Panc1 (cell line): Measurements from ENCODE around the gene PLPP4. TPM values are rescaled to one million over a fixed set of nuclear protein-coding genes. Genes with fewer than 3 reads are reported as not detected.

ENCODE experiments used
- ATAC-seq: fragments of 200-7000 bp; cut with Tn5 transposase; 2 replicates; pipeline ENCODE4 v1.9.1; 2020; ENCODE audit warnings: mild to moderate bottlenecking, moderate library complexity
- BruUV-seq: library from RNA; stranded (reverse); fragments of 400-500 nt; replicated peaks from 2 replicates; lab custom pipeline; 2021; lab: Mats Ljungman, UMichigan
- CTCF ChIA-PET: fragments of 300-600 bp; sonication (Branson Sonifier 250); formaldehyde crosslinking; loops from one replicate; lab custom pipeline; 2022; ENCODE audit warnings: antibody characterized with exemption; lab: Charles Lee
- POLR2A ChIA-PET: fragments of 300-600 bp; sonication (Branson Sonifier 250); formaldehyde crosslinking; loops from one replicate; lab custom pipeline; 2022; ENCODE audit warnings: antibody characterized with exemption; lab: Charles Lee
- DNase-seq: peaks from one replicate; pipeline ENCODE4 v3.0.0-alpha.2; 2010; ENCODE audit warnings: low read depth, low spot score
- H3K27ac ChIP-seq: 2 replicates; pipeline ENCODE4 v1.5.1; 2011; ENCODE audit warnings: mild to moderate bottlenecking, low read length, inconsistent platforms
- H3K27me3 ChIP-seq: fragments of 200-500 bp; sonication (Bioruptor generic); 2 replicates; pipeline ENCODE4 v1.6.0; 2014; ENCODE audit warnings: low read length, inconsistent platforms; ENCODE audit not compliant: control insufficient read depth, insufficient read depth
- H3K36me3 ChIP-seq: fragments of 200-500 bp; sonication (Bioruptor generic); 2 replicates; pipeline ENCODE4 v1.5.1; 2014; ENCODE audit warnings: inconsistent platforms, mild to moderate bottlenecking, low read length, moderate library complexity; ENCODE audit not compliant: control insufficient read depth, insufficient read depth
- H3K4me1 ChIP-seq: 2 replicates; pipeline ENCODE4 v1.5.1; 2011; ENCODE audit warnings: inconsistent platforms, mild to moderate bottlenecking, low read length, moderate library complexity; ENCODE audit not compliant: control insufficient read depth, insufficient read depth
- H3K4me3 ChIP-seq, 2 experiments: 2 replicates each; pipeline ENCODE4 v1.5.1; 2011 to 2012; ENCODE audit warnings: low read depth in 2 of 2, low read length in 2 of 2, mild to moderate bottlenecking in 2 of 2, inconsistent platforms in 1 of 2, moderate library complexity in 1 of 2
- H3K9me3 ChIP-seq: fragments of 200-500 bp; sonication (Bioruptor generic); 2 replicates; pipeline ENCODE4 v1.5.1; 2014; ENCODE audit warnings: low read depth, mild to moderate bottlenecking, inconsistent platforms, low read length, moderate library complexity; ENCODE audit not compliant: control insufficient read depth, insufficient read depth
- POLR2AphosphoS5 ChIP-seq: IDR thresholded peaks from 2 replicates; pipeline ENCODE4 v1.6.1; 2012; ENCODE audit warnings: mild to moderate bottlenecking, low read depth, low read length, moderate library complexity
- SIN3A ChIP-seq: IDR thresholded peaks from 2 replicates; pipeline ENCODE4 v1.6.1; 2012; ENCODE audit warnings: low read depth, mild to moderate bottlenecking, low read length, moderate library complexity, borderline replicate concordance; ENCODE audit not compliant: insufficient read depth
- TCF7L2 ChIP-seq: IDR thresholded peaks from 2 replicates; pipeline ENCODE4 v1.6.1; 2011; ENCODE audit warnings: mild to moderate bottlenecking, low read depth, low read length, inconsistent platforms
- in situ Hi-C: cut with HindIII; loops from 2 replicates; pipeline ENCODE4 v1.10.0; 2016; ENCODE audit warnings: low sequenced_read_pairs, low pct_unique_long_range_greater_than_20kb
- intact Hi-C: fragments of 100-400 bp; cut with micrococcal nuclease; formaldehyde crosslinking; loops from one replicate; pipeline ENCODE4 v1.10.0; 2022; ENCODE audit not compliant: unreplicated experiment
- total RNA-seq: library from RNA; stranded (reverse); gene quantifications from one replicate; pipeline ENCODE4 v1.2.1, GENCODE V29; 2021; ENCODE audit not compliant: unreplicated experiment
- TF ChIP-seq, protein P1 (sequence below), 2 experiments: IDR thresholded peaks; 2 replicates each; pipeline ENCODE4 v1.6.1; 2011 to 2012; ENCODE audit warnings: low read depth in 2 of 2, control low read depth in 1 of 2, low read length in 1 of 2, mild to moderate bottlenecking in 1 of 2, moderate library complexity in 1 of 2; ENCODE audit not compliant: insufficient read depth in 1 of 2
- TF ChIP-seq, protein P2 (sequence below): fragments of 450-650 bp; IDR thresholded peaks from 2 replicates; pipeline ENCODE4 v1.5.1; 2017; ENCODE audit warnings: mild to moderate bottlenecking

PLPP4 gene
- total RNA-seq, 1 experiment from 2014 or later = 0.18 TPM

DNA sequence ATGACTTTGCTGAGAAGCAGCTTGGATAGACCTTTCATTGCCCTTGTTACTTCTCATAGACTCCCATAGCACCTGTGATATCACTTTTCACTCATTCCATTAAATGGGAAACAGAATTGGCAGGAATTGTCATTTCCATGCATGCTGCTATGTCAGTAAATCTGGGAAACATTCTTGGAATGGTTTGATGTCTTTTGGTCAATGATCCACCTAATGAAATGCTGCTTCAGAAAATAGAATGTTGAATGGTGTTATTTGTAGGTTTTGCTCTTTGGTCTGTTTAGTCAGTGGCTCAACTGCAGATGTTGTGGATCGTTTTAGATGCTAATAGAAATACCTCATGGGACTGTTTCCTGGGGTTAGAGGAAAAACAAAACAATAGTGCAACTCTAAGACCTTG is 127.8 kb downstream of the PLPP4 start:
- no peak for TF ChIP-seq SIN3A
- DNase-seq = no peak
- no peak for ATAC-seq
- no TSS peak for BruUV-seq
- Histone ChIP-seq H3K27ac (no peak overlapping the region), H3K27me3 (0 out of 2 replicates have a peak, but pooled peaks cover 2% of the 10 kb centered on the region), H3K36me3 (no peaks in the 10 kb centered on the region), H3K4me1 (no peaks in the 10 kb centered on the region), H3K4me3 (no peak overlapping the region), H3K9me3 (no peaks in the 10 kb centered on the region)
- ChIA-PET POLR2A (no interaction called here), CTCF (no interaction called here)
- intact Hi-C loops = no loop called here
- in situ Hi-C loops = no loop called here

GRCh38 chr10:120586471-120586872 is 129.4 kb downstream of the PLPP4 start:
- Histone ChIP-seq H3K27me3 (0 out of 2 replicates have a peak, but pooled peaks cover 5% of the 10 kb centered on the region), H3K36me3 (no peaks in the 10 kb centered on the region), H3K4me1 (no peaks in the 10 kb centered on the region), H3K9me3 (no peaks in the 10 kb centered on the region), H3K27ac (no peak overlapping the region), H3K4me3 (no peak overlapping the region)
- TF ChIP-seq, protein P1, sequence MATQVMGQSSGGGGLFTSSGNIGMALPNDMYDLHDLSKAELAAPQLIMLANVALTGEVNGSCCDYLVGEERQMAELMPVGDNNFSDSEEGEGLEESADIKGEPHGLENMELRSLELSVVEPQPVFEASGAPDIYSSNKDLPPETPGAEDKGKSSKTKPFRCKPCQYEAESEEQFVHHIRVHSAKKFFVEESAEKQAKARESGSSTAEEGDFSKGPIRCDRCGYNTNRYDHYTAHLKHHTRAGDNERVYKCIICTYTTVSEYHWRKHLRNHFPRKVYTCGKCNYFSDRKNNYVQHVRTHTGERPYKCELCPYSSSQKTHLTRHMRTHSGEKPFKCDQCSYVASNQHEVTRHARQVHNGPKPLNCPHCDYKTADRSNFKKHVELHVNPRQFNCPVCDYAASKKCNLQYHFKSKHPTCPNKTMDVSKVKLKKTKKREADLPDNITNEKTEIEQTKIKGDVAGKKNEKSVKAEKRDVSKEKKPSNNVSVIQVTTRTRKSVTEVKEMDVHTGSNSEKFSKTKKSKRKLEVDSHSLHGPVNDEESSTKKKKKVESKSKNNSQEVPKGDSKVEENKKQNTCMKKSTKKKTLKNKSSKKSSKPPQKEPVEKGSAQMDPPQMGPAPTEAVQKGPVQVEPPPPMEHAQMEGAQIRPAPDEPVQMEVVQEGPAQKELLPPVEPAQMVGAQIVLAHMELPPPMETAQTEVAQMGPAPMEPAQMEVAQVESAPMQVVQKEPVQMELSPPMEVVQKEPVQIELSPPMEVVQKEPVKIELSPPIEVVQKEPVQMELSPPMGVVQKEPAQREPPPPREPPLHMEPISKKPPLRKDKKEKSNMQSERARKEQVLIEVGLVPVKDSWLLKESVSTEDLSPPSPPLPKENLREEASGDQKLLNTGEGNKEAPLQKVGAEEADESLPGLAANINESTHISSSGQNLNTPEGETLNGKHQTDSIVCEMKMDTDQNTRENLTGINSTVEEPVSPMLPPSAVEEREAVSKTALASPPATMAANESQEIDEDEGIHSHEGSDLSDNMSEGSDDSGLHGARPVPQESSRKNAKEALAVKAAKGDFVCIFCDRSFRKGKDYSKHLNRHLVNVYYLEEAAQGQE (IDR thresholded peaks at IDR 0.05; ENCODE audit: insufficient read depth in 1 of 2, low read depth in 2 of 2, low read length in 1 of 2) = no peak
- TF ChIP-seq SIN3A = no peak
- no peak for TF ChIP-seq TCF7L2
- TF ChIP-seq POLR2AphosphoS5 = no peak
- TF ChIP-seq, protein P2, sequence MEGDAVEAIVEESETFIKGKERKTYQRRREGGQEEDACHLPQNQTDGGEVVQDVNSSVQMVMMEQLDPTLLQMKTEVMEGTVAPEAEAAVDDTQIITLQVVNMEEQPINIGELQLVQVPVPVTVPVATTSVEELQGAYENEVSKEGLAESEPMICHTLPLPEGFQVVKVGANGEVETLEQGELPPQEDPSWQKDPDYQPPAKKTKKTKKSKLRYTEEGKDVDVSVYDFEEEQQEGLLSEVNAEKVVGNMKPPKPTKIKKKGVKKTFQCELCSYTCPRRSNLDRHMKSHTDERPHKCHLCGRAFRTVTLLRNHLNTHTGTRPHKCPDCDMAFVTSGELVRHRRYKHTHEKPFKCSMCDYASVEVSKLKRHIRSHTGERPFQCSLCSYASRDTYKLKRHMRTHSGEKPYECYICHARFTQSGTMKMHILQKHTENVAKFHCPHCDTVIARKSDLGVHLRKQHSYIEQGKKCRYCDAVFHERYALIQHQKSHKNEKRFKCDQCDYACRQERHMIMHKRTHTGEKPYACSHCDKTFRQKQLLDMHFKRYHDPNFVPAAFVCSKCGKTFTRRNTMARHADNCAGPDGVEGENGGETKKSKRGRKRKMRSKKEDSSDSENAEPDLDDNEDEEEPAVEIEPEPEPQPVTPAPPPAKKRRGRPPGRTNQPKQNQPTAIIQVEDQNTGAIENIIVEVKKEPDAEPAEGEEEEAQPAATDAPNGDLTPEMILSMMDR = no peak
- intact Hi-C loops = no loop called here
- in situ Hi-C loops = no loop called here
- BruUV-seq = no TSS peak
- ChIA-PET POLR2A (interaction anchor here (0.6 kb wide), 1 partner anchor 931 kb away, joined by 5 read pairs; no protein-coding TSS in a partner anchor), CTCF (no interaction called here)
- ATAC-seq (no peak), DNase-seq (no peak)

- H3K36me3 ChIP-seq = no peaks in the 10 kb centered on the region
- ChIA-PET CTCF (no interaction called here), POLR2A (no interaction called here)
- H3K9me3 ChIP-seq = no peaks in the 10 kb centered on the region
- H3K4me1 ChIP-seq = no peaks in the 10 kb centered on the region
- H3K27me3 ChIP-seq = 0 out of 2 replicates have a peak, but pooled peaks cover 5% of the 10 kb centered on the region
- in situ Hi-C loops = no loop called here
- BruUV-seq = no TSS peak
- no peak overlapping the region for H3K4me3 ChIP-seq
- H3K27ac ChIP-seq = no peak overlapping the region
- TF ChIP-seq, protein P2 = no peak
- TF ChIP-seq SIN3A = no peak
- intact Hi-C loops = no loop called here
- DNase-seq = no peak
- no peak for ATAC-seq
These were observed 130.0 kb downstream of the PLPP4 start for GRCh38 chr10:120587061-120587460.
